ENCODE data around the gene PIP5K1C. TPM values are rescaled to one million over a fixed set of nuclear protein-coding genes. Genes with fewer than 3 reads are reported as not detected.

Gene PIP5K1C
- total RNA-seq = 23.5 and 23.9 TPM in 2 replicates

- intact Hi-C loops (cut with micrococcal nuclease) = loop anchor here (1.0 to 2.0 kb wide), 3 partner anchors 34 to 128 kb away; partner anchors contain the start of gene HMG20B
Measured at GRCh38 chr19:3700242-3701032, at the start of gene PIP5K1C. PIP5K1C (minus strand) TSS chr19:3700468; CDS start chr19:3700390, 78 bp downstream.

GRCh38 chr19:3748965-3749364 lies 48.7 kb upstream of the PIP5K1C start:
- intact Hi-C loops (cut with micrococcal nuclease) = no loop called here

- intact Hi-C loops (cut with micrococcal nuclease) = no loop called here
Measured at GRCh38 chr19:3746371-3747056, 46.2 kb upstream of the PIP5K1C start.

- intact Hi-C loops (cut with micrococcal nuclease) = no loop called here
Measured at GRCh38 chr19:3745363-3746045, 45.2 kb upstream of the PIP5K1C start.

- intact Hi-C loops (cut with micrococcal nuclease) = no loop called here
Measured at GRCh38 chr19:3743486-3743885, 43.2 kb upstream of the PIP5K1C start.

- intact Hi-C loops (cut with micrococcal nuclease) = no loop called here
Measured at GRCh38 chr19:3740431-3740830, 40.2 kb upstream of the PIP5K1C start.

GRCh38 chr19:3738477-3739220 lies 38.4 kb upstream of the PIP5K1C start:
- intact Hi-C loops (cut with micrococcal nuclease) = no loop called here

GRCh38 chr19:3737487-3738205 lies 37.4 kb upstream of the PIP5K1C start:
- intact Hi-C loops (cut with micrococcal nuclease) = no loop called here

- intact Hi-C loops (cut with micrococcal nuclease) = no loop called here
Measured at GRCh38 chr19:3736106-3736724, 35.9 kb upstream of the PIP5K1C start.

GRCh38 chr19:3734310-3734600 lies 34.0 kb upstream of the PIP5K1C start:
- intact Hi-C loops (cut with micrococcal nuclease) = no loop called here

- intact Hi-C loops (cut with micrococcal nuclease) = no loop called here
Measured at GRCh38 chr19:3733549-3734309, 33.5 kb upstream of the PIP5K1C start.

GRCh38 chr19:3732108-3732507 lies 31.8 kb upstream of the PIP5K1C start:
- intact Hi-C loops (cut with micrococcal nuclease) = no loop called here

- intact Hi-C loops (cut with micrococcal nuclease) = no loop called here
Measured at GRCh38 chr19:3730457-3730958, 30.2 kb upstream of the PIP5K1C start.

GRCh38 chr19:3725640-3726310 lies 25.5 kb upstream of the PIP5K1C start:
- intact Hi-C loops (cut with micrococcal nuclease) = no loop called here

GRCh38 chr19:3725121-3725520 lies 24.9 kb upstream of the PIP5K1C start:
- intact Hi-C loops (cut with micrococcal nuclease) = no loop called here

GRCh38 chr19:3723883-3724282 lies 23.6 kb upstream of the PIP5K1C start:
- intact Hi-C loops (cut with micrococcal nuclease) = no loop called here

GRCh38 chr19:3723110-3723488 lies 22.8 kb upstream of the PIP5K1C start:
- intact Hi-C loops (cut with micrococcal nuclease) = no loop called here

GRCh38 chr19:3722443-3723109 lies 22.3 kb upstream of the PIP5K1C start:
- intact Hi-C loops (cut with micrococcal nuclease) = no loop called here
